Spleen (tissue), 11 donors: ENCODE data around the gene SOX6. TPM values are rescaled to one million over a fixed set of nuclear protein-coding genes. Genes with fewer than 3 reads are reported as not detected.

ENCODE experiments used
- DNase-seq: peaks from one replicate; pipeline ENCODE4 v3.0.0-alpha.2; 2020
- H3K27ac ChIP-seq, 8 donors: fragments of 200-600 bp; sonication (generic) in 7 of 8; 1 replicate in 4 of 8; 2 replicates in 4 of 8; pipeline versions ENCODE4 v1.5.0 to v1.8.0; 2016 to 2021; ENCODE audit warnings: inconsistent platforms in 4 of 8, mild to moderate bottlenecking in 4 of 8, moderate library complexity in 1 of 8
- H3K27me3 ChIP-seq, 7 donors: fragments of 200-600 bp; sonication (generic) in 6 of 7; replicated peaks in 1 of 7; 1 replicate in 4 of 7; 2 replicates in 3 of 7; pipeline versions ENCODE4 v1.5.0 to v1.8.0; 2016 to 2021; ENCODE audit warnings: inconsistent platforms in 3 of 7, mild to moderate bottlenecking in 1 of 7
- H3K36me3 ChIP-seq, 6 donors: fragments of 200-600 bp; sonication (generic) in 5 of 6; 1 replicate in 4 of 6; 2 replicates in 2 of 6; pipeline versions ENCODE4 v1.5.0 to v1.8.0; 2016 to 2021; ENCODE audit warnings: inconsistent platforms in 2 of 6
- H3K4me1 ChIP-seq, 6 donors: fragments of 200-600 bp; sonication (generic) in 5 of 6; 1 replicate in 3 of 6; 2 replicates in 3 of 6; pipeline versions ENCODE4 v1.5.0 to v1.8.0; 2016 to 2021; ENCODE audit warnings: inconsistent platforms in 3 of 6
- H3K4me3 ChIP-seq, 8 donors: fragments of 200-600 bp; sonication (generic) in 7 of 8; 1 replicate in 4 of 8; 2 replicates in 4 of 8; pipeline versions ENCODE4 v1.5.0 to v1.8.0; 2016 to 2021; ENCODE audit warnings: inconsistent platforms in 4 of 8, mild to moderate bottlenecking in 4 of 8, moderate library complexity in 2 of 8
- H3K9me3 ChIP-seq, 8 donors: fragments of 200-600 bp; sonication (generic) in 7 of 8; 1 replicate in 4 of 8; 2 replicates in 4 of 8; pipeline versions ENCODE4 v1.5.0 to v1.8.0; 2016 to 2021; ENCODE audit warnings: inconsistent platforms in 4 of 8
- POLR2A ChIP-seq, 3 donors: fragments of 450-650 bp; IDR thresholded peaks; one replicate each; pipeline ENCODE4 v1.5.1; 2017; ENCODE audit warnings: antibody characterized with exemption in 3 of 3, mild to moderate bottlenecking in 1 of 3
- POLR2AphosphoS5 ChIP-seq, 3 donors: sonication (generic); formaldehyde crosslinking; IDR thresholded peaks; one replicate each; pipeline ENCODE4 v1.5.1; 2017; ENCODE audit warnings: antibody characterized with exemption in 3 of 3
- WGBS, 5 donors: extraction: QIAGEN DNeasy Blood & Tissue Kit in 3 of 5; methylation state at CpG; one replicate each; pipeline versions ENCODE4 v1.1.5 to v1.1.7; 2013 to 2018; 5-methylcytosine and 5-hydroxymethylcytosine counted together
- intact Hi-C: fragments of 100-400 bp; cut with DNase I; formaldehyde crosslinking; loops from one replicate; pipeline ENCODE4 v1.15.0; 2023; ENCODE audit warnings: low total_unique reads
- polyA plus RNA-seq, 3 donors: library from polyadenylated mRNA; stranded (reverse); fragments of 200-250 nt; gene quantifications; one replicate each; pipeline ENCODE4 v1.2.1, GENCODE V29; 2013
- total RNA-seq, 7 donors: library from RNA; depleted of rRNA in 3 of 7; stranded (reverse); fragments of >200 nt in 3 of 7; fragmentation: NEBNext Ultra II Directional in 4 of 7; extraction: Animal tissue kit (Norgen Biotek cat#: 25700) in 4 of 7; gene quantifications; one replicate each; pipeline versions ENCODE4 v1.1.0 to v1.2.1, GENCODE V29; 2016 to 2021
- TF ChIP-seq, protein P1 (sequence below), 11 experiments: fragments of 200-600 bp in 7 of 11; fragments of 450-650 bp in 4 of 11; sonication (generic) in 4 of 11; IDR thresholded peaks in 8 of 11; conservative IDR thresholded peaks in 3 of 11; 1 replicate in 7 of 11; 2 replicates in 4 of 11; pipeline versions ENCODE4 v1.4.0 to v1.8.0; 2016 to 2021; ENCODE audit warnings: antibody characterized with exemption in 11 of 11, inconsistent platforms in 4 of 11, mild to moderate bottlenecking in 1 of 11
- donor health status: healthy with polysubstance abuse.
- donor health status: DM: no; HTN: no; CAD: no; lungs with moderate emphysema.
- donor health status: DM: no; HTN: no; CAD: no.
- donor health status: Bipolar disorder and iron deficiency.
- donor health status: healthy.
- donor health status: DM: no; HTN: no; CAD: no.
- donor health status: DM: yes; HTN: yes; CAD: no.

Gene SOX6
- total and polyA plus RNA-seq, 10 donors: 0.11 to 12.4 (median 3.7) TPM

DNA sequence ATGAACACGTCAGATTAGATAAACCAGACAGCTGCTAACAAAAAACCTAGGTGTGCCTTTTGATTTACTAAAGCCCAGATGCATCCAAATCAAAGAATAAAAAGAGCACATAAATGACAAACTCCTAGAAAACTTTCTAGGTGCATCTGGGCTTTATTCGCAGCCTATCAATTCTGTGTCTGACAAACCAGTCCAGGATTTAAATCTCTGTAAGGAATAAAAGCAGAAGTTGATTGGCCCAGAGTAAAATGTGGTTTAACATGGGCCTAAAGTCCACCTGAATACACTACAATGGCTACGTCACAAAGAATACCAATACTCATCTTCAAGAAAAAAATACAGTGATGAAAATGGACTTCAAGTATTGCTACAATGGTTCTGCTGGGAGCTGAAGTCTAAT, 66.8 kb downstream of the SOX6 start:
- Histone ChIP-seq H3K4me3 (no peak overlapping the region), H3K27me3 (no peaks in the 10 kb centered on the region), H3K27ac (no peak overlapping the region), H3K36me3 (no peaks in the 10 kb centered on the region), H3K4me1 (no peaks in the 10 kb centered on the region), H3K9me3 (no peaks in the 10 kb centered on the region)
- TF ChIP-seq, protein P1, sequence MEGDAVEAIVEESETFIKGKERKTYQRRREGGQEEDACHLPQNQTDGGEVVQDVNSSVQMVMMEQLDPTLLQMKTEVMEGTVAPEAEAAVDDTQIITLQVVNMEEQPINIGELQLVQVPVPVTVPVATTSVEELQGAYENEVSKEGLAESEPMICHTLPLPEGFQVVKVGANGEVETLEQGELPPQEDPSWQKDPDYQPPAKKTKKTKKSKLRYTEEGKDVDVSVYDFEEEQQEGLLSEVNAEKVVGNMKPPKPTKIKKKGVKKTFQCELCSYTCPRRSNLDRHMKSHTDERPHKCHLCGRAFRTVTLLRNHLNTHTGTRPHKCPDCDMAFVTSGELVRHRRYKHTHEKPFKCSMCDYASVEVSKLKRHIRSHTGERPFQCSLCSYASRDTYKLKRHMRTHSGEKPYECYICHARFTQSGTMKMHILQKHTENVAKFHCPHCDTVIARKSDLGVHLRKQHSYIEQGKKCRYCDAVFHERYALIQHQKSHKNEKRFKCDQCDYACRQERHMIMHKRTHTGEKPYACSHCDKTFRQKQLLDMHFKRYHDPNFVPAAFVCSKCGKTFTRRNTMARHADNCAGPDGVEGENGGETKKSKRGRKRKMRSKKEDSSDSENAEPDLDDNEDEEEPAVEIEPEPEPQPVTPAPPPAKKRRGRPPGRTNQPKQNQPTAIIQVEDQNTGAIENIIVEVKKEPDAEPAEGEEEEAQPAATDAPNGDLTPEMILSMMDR (IDR thresholded peaks at IDR 0.05 in 8 of 11, conservative IDR thresholded peaks at IDR 0.05 in 3 of 11): no peak
- TF ChIP-seq POLR2A (IDR thresholded peaks at IDR 0.05): no peak
- TF ChIP-seq POLR2AphosphoS5 (IDR thresholded peaks at IDR 0.05): no peak
- DNase-seq: no peak
- intact Hi-C loops: no loop called here
- 89 to 95% (median 93%) methylated on average over 3 of the region's 3 CpGs for WGBS, 5 donors

DNA sequence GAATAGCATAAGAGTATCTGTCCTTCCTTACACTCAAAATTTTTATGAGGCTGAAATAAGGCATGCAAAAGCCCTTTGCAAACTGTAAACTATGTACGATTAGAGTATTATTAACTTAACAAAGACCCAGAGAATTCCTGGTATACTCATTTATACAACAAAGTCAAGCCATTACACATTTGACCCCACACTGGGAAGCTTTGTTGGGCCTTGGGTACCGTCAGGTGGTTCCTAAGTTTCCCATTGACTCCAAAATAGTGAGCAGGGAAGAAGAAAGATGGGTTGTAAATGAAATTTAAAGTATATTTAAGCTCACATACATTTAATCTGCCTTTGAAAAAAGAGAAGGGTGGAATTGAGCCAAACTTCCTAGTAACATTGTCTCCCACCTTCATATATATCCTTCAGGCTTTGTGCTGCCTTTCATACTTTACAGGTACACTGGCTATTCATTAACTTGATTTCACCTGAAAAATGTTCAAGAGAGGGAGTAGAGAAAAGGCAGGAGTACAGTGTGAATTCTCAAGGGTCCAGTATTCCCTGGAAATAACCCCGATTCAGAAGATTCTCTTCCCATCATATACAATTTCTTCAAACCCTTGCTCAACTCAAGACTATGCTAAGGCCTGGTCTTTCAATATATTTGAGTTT, 68.6 kb downstream of the SOX6 start:
- H3K27ac ChIP-seq: no peak overlapping the region
- TF ChIP-seq POLR2A (IDR thresholded peaks at IDR 0.05): no peak
- TF ChIP-seq POLR2AphosphoS5 (IDR thresholded peaks at IDR 0.05): no peak
- TF ChIP-seq, protein P1 (IDR thresholded peaks at IDR 0.05 in 8 of 11, conservative IDR thresholded peaks at IDR 0.05 in 3 of 11): no peak
- no peaks in the 10 kb centered on the region for H3K4me1 ChIP-seq
- 84 to 90% (median 87%) methylated on average over 3 of the region's 3 CpGs for WGBS, 5 donors
- H3K4me3 ChIP-seq: no peak overlapping the region
- no peaks in the 10 kb centered on the region for H3K9me3 ChIP-seq
- no peaks in the 10 kb centered on the region for H3K27me3 ChIP-seq
- H3K36me3 ChIP-seq: no peaks in the 10 kb centered on the region
- intact Hi-C loops: no loop called here
- no peak for DNase-seq

DNA sequence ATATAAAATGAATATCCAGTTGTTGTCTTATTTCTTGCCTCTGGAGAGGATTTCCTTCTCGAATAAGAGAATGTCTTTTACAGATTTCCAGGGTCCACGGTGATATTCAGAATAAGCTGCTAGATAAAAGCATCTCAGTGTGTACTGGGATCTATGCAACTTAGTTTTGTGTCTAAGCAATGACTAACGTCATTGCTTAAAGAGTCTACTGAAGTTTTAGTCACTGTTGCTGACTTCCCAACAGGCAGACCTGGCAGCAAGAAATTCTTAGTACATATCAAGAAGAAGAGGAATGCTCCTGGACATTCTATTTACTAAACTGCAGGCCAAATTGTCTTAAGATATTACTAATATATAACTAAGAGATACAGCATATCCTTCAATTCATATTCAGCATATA, 70.3 kb downstream of the SOX6 start:
- Histone ChIP-seq H3K27me3 (no peaks in the 10 kb centered on the region), H3K4me3 (no peak overlapping the region), H3K27ac (no peak overlapping the region), H3K36me3 (no peaks in the 10 kb centered on the region), H3K9me3 (no peaks in the 10 kb centered on the region), H3K4me1 (no peaks in the 10 kb centered on the region)
- 41 to 72% (median 55%) methylated on average over 3 of the region's 3 CpGs for WGBS, 5 donors
- DNase-seq: no peak
- intact Hi-C loops: no loop called here
- TF ChIP-seq, protein P1 (IDR thresholded peaks at IDR 0.05 in 8 of 11, conservative IDR thresholded peaks at IDR 0.05 in 3 of 11): no peak
- TF ChIP-seq POLR2A (IDR thresholded peaks at IDR 0.05) (no peak), POLR2AphosphoS5 (IDR thresholded peaks at IDR 0.05) (no peak)

DNA sequence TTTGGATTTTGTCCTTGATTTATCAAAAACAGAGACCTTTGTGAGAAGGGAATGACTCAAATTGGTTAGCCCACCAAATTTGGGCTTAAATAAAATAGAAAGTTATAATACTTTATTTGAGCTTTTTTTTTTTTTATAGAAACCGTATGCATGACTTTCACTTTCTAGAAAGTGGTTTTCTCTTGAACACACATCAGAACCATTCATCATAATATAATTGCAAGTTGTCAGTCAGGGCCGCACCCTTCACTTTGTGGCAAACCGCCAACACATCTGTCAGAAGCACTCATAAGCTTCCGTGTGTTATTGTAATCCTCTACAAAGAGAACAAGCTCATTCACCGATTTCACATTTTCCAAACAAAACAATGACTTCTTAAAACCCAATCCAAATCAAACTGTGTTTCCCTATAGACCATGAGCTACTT, 76.1 kb downstream of the SOX6 start:
- Histone ChIP-seq H3K36me3 (no peaks in the 10 kb centered on the region), H3K4me3 (peak overlapping the region in 2 of 8 donors; percentile 21 to 28), H3K4me1 (no peaks in the 10 kb centered on the region), H3K9me3 (no peaks in the 10 kb centered on the region), H3K27ac (no peak overlapping the region), H3K27me3 (no peaks in the 10 kb centered on the region)
- no peak for DNase-seq
- TF ChIP-seq, protein P1 (IDR thresholded peaks at IDR 0.05 in 8 of 11, conservative IDR thresholded peaks at IDR 0.05 in 3 of 11): no peak
- TF ChIP-seq POLR2AphosphoS5 (IDR thresholded peaks at IDR 0.05): no peak
- TF ChIP-seq POLR2A (IDR thresholded peaks at IDR 0.05): no peak
- intact Hi-C loops: no loop called here
- 10 to 25% (median 14%) methylated on average over 5 of the region's 5 CpGs for WGBS, 5 donors
